B cell (primary cell): ENCODE results near the gene SC5D. TPM values are rescaled to one million over a fixed set of nuclear protein-coding genes. Genes with fewer than 3 reads are reported as not detected.

Experiments
- ATAC-seq: fragments of 200-7000 bp; cut with Tn5 transposase; one replicate; pipeline ENCODE4 v1.10.0; 2021; ENCODE audit warnings: low read depth, mild to moderate bottlenecking, moderate number of reproducible peaks, moderate library complexity
- CTCF ChIA-PET: fragments of 350-600 bp; sonication (Branson Sonifier 250); formaldehyde crosslinking; loops from one replicate; lab custom pipeline; 2021; ENCODE audit warnings: antibody characterized with exemption, inconsistent platforms; lab: Charles Lee
- POLR2A ChIA-PET: fragments of 350-600 bp; sonication (Branson Sonifier 250); formaldehyde crosslinking; loops from one replicate; lab custom pipeline; 2021; ENCODE audit warnings: antibody characterized with exemption; lab: Charles Lee
- DNase-seq: peaks from one replicate; pipeline ENCODE4 v3.0.0; 2013
- H2AFZ ChIP-seq: 2 replicates; pipeline ENCODE4 v1.6.1; 2012; ENCODE audit warnings: mild to moderate bottlenecking, low read depth, low read length; ENCODE audit not compliant: insufficient read depth, poor library complexity, severe bottlenecking
- H3K27ac ChIP-seq, 2 donors: 1 replicate in 1 of 2; 2 replicates in 1 of 2; pipeline ENCODE4 v1.5.1; 2012 to 2013; ENCODE audit warnings: low read length in 2 of 2, mild to moderate bottlenecking in 2 of 2, moderate library complexity in 1 of 2
- H3K27me3 ChIP-seq, 4 experiments: fragments of 200-600 bp in 1 of 4; sonication (generic) in 1 of 4; replicated peaks in 1 of 4; 1 replicate in 2 of 4; 2 replicates in 2 of 4; pipeline versions ENCODE4 v1.6.1 to v1.7.0; 2013 to 2016; ENCODE audit warnings: low read length in 3 of 4, mild to moderate bottlenecking in 2 of 4, mixed read lengths in 1 of 4, moderate library complexity in 1 of 4; ENCODE audit not compliant: insufficient read depth in 4 of 4, control insufficient read depth in 3 of 4; ENCODE audit errors: control extremely low read depth in 1 of 4
- H3K36me3 ChIP-seq, 2 experiments: replicated peaks in 1 of 2; 1 replicate in 1 of 2; 2 replicates in 1 of 2; pipeline versions ENCODE4 v1.6.1 to v1.7.1; 2013; ENCODE audit warnings: low read length in 1 of 2; ENCODE audit not compliant: insufficient read depth in 2 of 2, control insufficient read depth in 1 of 2; ENCODE audit errors: control extremely low read depth in 1 of 2, extremely low read depth in 1 of 2
- H3K4me1 ChIP-seq, 2 donors: fragments of 200-600 bp in 1 of 2; sonication (generic) in 1 of 2; 1 replicate in 1 of 2; 2 replicates in 1 of 2; pipeline versions ENCODE4 v1.5.1 to v1.6.1; 2013 to 2017; ENCODE audit warnings: low read length in 2 of 2; ENCODE audit not compliant: control insufficient read depth in 2 of 2, insufficient read depth in 2 of 2
- H3K4me2 ChIP-seq: replicated peaks from 2 replicates; pipeline ENCODE3; 2012; ENCODE audit warnings: mild to moderate bottlenecking, low read depth, low read length; ENCODE audit not compliant: poor library complexity, severe bottlenecking
- H3K4me3 ChIP-seq, 5 experiments: fragments of 200-600 bp in 1 of 5; sonication (generic) in 1 of 5; 1 replicate in 3 of 5; 2 replicates in 2 of 5; pipeline versions ENCODE4 v1.5.1 to v1.7.0; 2011 to 2016; ENCODE audit warnings: low read length in 4 of 5, mild to moderate bottlenecking in 4 of 5, low read depth in 2 of 5, control low read depth in 1 of 5, moderate library complexity in 1 of 5; ENCODE audit not compliant: insufficient read depth in 1 of 5; ENCODE audit errors: control extremely low read depth in 1 of 5, extremely low read depth in 1 of 5
- H3K79me2 ChIP-seq: fragments of 200-600 bp; sonication (generic); one replicate; pipeline ENCODE4 v1.6.0; 2016; ENCODE audit warnings: low read length; ENCODE audit not compliant: control insufficient read depth, insufficient read depth
- H3K9ac ChIP-seq: fragments of 200-600 bp; sonication (generic); 2 replicates; pipeline ENCODE4 v1.6.1; 2017; ENCODE audit warnings: mild to moderate bottlenecking, low read length, moderate library complexity
- H3K9me3 ChIP-seq, 3 donors: one replicate each; pipeline versions ENCODE4 v1.6.1 to v1.7.1; 2013; ENCODE audit warnings: low read length in 2 of 3; ENCODE audit not compliant: control insufficient read depth in 2 of 3, insufficient read depth in 1 of 3; ENCODE audit errors: control extremely low read depth in 1 of 3
- H4K20me1 ChIP-seq: 2 replicates; pipeline ENCODE4 v1.6.0; 2012; ENCODE audit warnings: mild to moderate bottlenecking, low read length; ENCODE audit not compliant: insufficient read depth, control insufficient read depth, poor library complexity, severe bottlenecking
- H3K27ac Mint-ChIP-seq: one replicate; pipeline ENCODE4 v1.8.0; 2021; ENCODE audit warnings: mixed read lengths
- H3K27me3 Mint-ChIP-seq: one replicate; pipeline ENCODE4 v1.8.0; 2021; ENCODE audit warnings: mixed read lengths
- H3K4me1 Mint-ChIP-seq: one replicate; pipeline ENCODE4 v1.8.0; 2021; ENCODE audit warnings: mixed read lengths
- H3K4me3 Mint-ChIP-seq: one replicate; pipeline ENCODE4 v1.8.0; 2021; ENCODE audit warnings: mixed read lengths
- H3K9me3 Mint-ChIP-seq: one replicate; pipeline ENCODE4 v1.8.0; 2022; ENCODE audit warnings: mixed read lengths; ENCODE audit not compliant: insufficient read depth
- EZH2 ChIP-seq: IDR thresholded peaks from 2 replicates; pipeline ENCODE4 v1.6.1; 2012; ENCODE audit warnings: borderline replicate concordance, low read depth, mild to moderate bottlenecking, moderate library complexity, low read length; ENCODE audit not compliant: insufficient read depth, poor library complexity, severe bottlenecking
- WGBS: methylation state at CpG from one replicate; pipeline ENCODE4 v1.1.5; 2013; ENCODE audit warnings: missing lambda C conversion rate; ENCODE audit not compliant: insufficient coverage; 5-methylcytosine and 5-hydroxymethylcytosine counted together
- intact Hi-C: fragments of 100-400 bp; cut with micrococcal nuclease; formaldehyde crosslinking; loops from one replicate; pipeline ENCODE4 v1.10.0; 2022
- polyA plus RNA-seq: library from polyadenylated mRNA; depleted of rRNA; stranded (reverse); fragments of >200 nt; gene quantifications from 2 replicates; pipeline ENCODE4 v1.2.3, GENCODE V29; 2012
- total RNA-seq, 2 donors: library from RNA; stranded (reverse); fragments of 120-200 nt in 1 of 2; gene quantifications; 1 replicate in 1 of 2; 2 replicates in 1 of 2; pipeline versions ENCODE4 v1.2.3 to v1.2.4, GENCODE V29; 2013 to 2022
- TF ChIP-seq, protein P1 (sequence below): fragments of 200-600 bp; IDR thresholded peaks from one replicate; pipeline ENCODE4 v1.8.0; 2022; ENCODE audit warnings: antibody characterized with exemption, mild to moderate bottlenecking

Gene SC5D
- total and polyA plus RNA-seq, 2 donors (not counting 1 experiment from before 2014, with no cell fraction given) = 15.2 to 54.8 TPM

DNA sequence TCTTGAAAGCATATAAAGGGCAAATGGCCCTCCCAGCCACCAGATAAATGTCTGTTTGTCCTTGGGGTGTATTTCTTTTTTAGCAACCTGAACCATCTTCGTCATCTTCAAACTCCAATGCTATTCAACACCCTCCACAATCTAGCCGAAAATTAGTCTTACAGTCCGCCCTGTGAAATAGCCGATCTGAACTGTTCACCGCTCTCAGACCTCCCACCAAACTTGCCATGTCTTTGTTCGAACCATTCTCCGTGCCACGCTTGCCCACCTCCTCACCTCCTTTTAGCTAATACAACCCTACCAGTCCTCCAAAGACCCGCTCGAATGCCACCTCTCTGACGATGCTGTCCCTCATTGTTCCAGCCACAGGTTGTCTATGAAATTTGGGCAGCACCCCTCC, 46.0 kb downstream of the SC5D start:
- no peak overlapping the region for H2AFZ ChIP-seq
- H3K4me3 Mint-ChIP-seq = no peak overlapping the region
- intact Hi-C loops = no loop called here
- H3K36me3 ChIP-seq = no peaks in the 10 kb centered on the region
- POLR2A ChIA-PET = no interaction called here
- H3K9me3 ChIP-seq = no peaks in the 10 kb centered on the region
- no peaks in the 10 kb centered on the region for H3K27me3 Mint-ChIP-seq
- ATAC-seq (no peak), DNase-seq (no peak)
- H3K79me2 ChIP-seq = no peaks in the 10 kb centered on the region
- no peak overlapping the region for H3K4me2 ChIP-seq
- no peak overlapping the region for H3K27ac ChIP-seq
- H3K9me3 Mint-ChIP-seq = no peaks in the 10 kb centered on the region
- H3K4me1 ChIP-seq = peaks cover 26 to 36% of the 10 kb centered on the region in 2 donors
- peaks cover 58% of the 10 kb centered on the region for H3K4me1 Mint-ChIP-seq
- H3K4me3 ChIP-seq = no peak overlapping the region
- CTCF ChIA-PET = no interaction called here
- no peak overlapping the region for H3K9ac ChIP-seq
- no peaks in the 10 kb centered on the region for H3K27me3 ChIP-seq
- no peak overlapping the region for H3K27ac Mint-ChIP-seq
- no peak for TF ChIP-seq EZH2
- TF ChIP-seq, protein P1, sequence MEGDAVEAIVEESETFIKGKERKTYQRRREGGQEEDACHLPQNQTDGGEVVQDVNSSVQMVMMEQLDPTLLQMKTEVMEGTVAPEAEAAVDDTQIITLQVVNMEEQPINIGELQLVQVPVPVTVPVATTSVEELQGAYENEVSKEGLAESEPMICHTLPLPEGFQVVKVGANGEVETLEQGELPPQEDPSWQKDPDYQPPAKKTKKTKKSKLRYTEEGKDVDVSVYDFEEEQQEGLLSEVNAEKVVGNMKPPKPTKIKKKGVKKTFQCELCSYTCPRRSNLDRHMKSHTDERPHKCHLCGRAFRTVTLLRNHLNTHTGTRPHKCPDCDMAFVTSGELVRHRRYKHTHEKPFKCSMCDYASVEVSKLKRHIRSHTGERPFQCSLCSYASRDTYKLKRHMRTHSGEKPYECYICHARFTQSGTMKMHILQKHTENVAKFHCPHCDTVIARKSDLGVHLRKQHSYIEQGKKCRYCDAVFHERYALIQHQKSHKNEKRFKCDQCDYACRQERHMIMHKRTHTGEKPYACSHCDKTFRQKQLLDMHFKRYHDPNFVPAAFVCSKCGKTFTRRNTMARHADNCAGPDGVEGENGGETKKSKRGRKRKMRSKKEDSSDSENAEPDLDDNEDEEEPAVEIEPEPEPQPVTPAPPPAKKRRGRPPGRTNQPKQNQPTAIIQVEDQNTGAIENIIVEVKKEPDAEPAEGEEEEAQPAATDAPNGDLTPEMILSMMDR = no peak
- H4K20me1 ChIP-seq = no peaks in the 10 kb centered on the region
- WGBS = 92% methylated on average over 11 of the region's 11 CpGs

DNA sequence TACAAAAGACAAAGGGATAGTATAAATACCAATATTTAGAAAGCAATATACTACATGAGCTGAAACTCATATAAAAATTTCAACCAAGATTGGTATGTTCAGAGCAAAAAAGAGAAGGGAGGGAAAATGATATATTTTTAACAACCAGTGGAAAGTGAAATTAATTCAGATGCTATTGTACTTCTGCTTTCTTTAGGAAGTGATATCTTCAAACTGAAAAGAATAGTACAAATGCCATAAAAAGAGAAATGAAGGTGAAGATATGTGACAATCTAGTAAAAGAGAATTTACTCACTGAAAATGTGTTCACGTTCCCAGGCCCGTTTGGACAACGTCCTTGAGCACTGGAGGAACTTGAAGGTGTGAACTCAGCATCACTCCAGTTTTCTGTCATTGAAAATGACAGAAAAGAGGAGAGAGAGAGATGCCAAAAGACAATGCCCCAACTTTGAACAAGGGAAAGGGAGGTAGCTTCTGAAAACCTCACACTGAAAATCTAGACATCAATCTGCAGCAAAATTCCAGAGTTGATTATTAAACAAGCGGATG, 47.5 kb downstream of the SC5D start:
- TF ChIP-seq, protein P1 = no peak
- no peak for TF ChIP-seq EZH2

More for the DNA sequence above, 47.5 kb downstream of the SC5D start:
- Histone ChIP-seq H3K27ac (peak overlapping the region; percentile 62), H4K20me1 (no peaks in the 10 kb centered on the region), H3K4me3 (no peak overlapping the region), H3K9me3 (no peaks in the 10 kb centered on the region), H3K27me3 (no peaks in the 10 kb centered on the region), H2AFZ (peak overlapping the region; percentile 38), H3K79me2 (no peaks in the 10 kb centered on the region), H3K36me3 (no peaks in the 10 kb centered on the region), H3K9ac (peak overlapping the region; percentile 34), H3K4me1 (peaks cover 26 to 29% of the 10 kb centered on the region in 2 donors), H3K4me2 (peak overlapping the region; percentile 55)
- intact Hi-C loops = no loop called here
- DNase-seq = peak; percentile 47
- peak overlapping the region; percentile 44 for H3K27ac Mint-ChIP-seq
- POLR2A ChIA-PET = interaction anchor here (1.1 kb wide), 1 partner anchor 33 kb away, joined by 6 read pairs; no protein-coding TSS in a partner anchor
- peak overlapping the region; percentile 42 for H3K4me3 Mint-ChIP-seq
- H3K9me3 Mint-ChIP-seq = no peaks in the 10 kb centered on the region
- 12% methylated on average over 3 of the region's 4 CpGs for WGBS
- no peaks in the 10 kb centered on the region for H3K27me3 Mint-ChIP-seq
- peaks cover 50% of the 10 kb centered on the region for H3K4me1 Mint-ChIP-seq
- CTCF ChIA-PET = interaction anchor here (0.6 kb wide), 1 partner anchor 21 kb away, joined by 3 read pairs; no protein-coding TSS in a partner anchor
- ATAC-seq = peak; percentile 47
